Measurements from ENCODE around the gene FCHSD2.

DNA sequence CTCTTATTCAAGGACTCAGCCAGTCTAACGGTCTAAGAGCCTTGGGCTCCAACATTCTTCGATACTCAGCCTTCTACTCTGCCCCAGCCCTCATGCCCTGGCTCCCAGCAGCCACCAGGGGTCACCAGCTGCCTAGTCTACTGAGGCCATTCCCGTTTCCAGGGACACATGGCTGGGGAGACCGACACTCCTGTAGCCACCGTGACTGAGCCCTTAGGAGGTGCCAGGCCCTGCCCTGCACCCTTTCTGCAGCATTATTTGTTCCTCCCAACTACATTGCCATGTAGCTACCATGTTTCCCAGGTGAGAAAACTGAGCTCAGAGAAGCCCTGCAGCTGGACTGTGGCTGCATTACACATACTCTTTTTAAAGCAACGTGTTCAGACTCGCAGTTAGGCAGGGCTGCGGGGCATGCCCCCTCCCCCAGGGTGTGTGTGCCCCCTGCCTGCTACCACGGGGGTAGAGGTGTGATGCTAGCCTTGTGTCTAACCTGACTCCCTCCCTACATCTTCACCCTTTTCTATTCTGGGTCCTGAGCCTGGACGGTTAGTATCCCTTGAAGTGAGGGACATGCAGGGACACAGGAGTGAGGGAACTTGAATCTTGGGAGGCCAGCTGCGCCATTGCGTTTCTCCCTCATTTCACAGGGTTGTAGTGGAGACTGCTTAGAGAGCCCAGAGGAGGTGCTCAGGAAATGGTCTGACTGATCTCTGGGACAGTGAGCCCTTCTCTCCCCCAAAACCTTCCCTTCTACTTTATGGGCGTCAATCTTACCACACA is 310.4 kb downstream of the FCHSD2 start:
- TF ChIP-seq, protein P1, sequence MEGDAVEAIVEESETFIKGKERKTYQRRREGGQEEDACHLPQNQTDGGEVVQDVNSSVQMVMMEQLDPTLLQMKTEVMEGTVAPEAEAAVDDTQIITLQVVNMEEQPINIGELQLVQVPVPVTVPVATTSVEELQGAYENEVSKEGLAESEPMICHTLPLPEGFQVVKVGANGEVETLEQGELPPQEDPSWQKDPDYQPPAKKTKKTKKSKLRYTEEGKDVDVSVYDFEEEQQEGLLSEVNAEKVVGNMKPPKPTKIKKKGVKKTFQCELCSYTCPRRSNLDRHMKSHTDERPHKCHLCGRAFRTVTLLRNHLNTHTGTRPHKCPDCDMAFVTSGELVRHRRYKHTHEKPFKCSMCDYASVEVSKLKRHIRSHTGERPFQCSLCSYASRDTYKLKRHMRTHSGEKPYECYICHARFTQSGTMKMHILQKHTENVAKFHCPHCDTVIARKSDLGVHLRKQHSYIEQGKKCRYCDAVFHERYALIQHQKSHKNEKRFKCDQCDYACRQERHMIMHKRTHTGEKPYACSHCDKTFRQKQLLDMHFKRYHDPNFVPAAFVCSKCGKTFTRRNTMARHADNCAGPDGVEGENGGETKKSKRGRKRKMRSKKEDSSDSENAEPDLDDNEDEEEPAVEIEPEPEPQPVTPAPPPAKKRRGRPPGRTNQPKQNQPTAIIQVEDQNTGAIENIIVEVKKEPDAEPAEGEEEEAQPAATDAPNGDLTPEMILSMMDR (IDR thresholded peaks at IDR 0.05; ENCODE audit: insufficient read depth, low read depth, low read length), result peak; percentile 95
- no peak for TF ChIP-seq EZH2 (IDR thresholded peaks at IDR 0.05; ENCODE audit: insufficient read depth, low read length)

All from astrocyte (in vitro differentiated cells and primary cell).